ENCODE measurements around the gene GATA5.

The GATA5 gene

GRCh38 chr20:62419759-62420158, 56.0 kb downstream of the GATA5 start:
- H3K4me1 ChIP-seq (ENCODE audit: insufficient read depth, insufficient read length) = peaks cover 28% of the 10 kb centered on the region
- DNase-seq (ENCODE audit: low read depth, low spot score) = no peak
- H3K9me3 ChIP-seq (ENCODE audit: insufficient read depth, low read length) = no peaks in the 10 kb centered on the region
- H3K9ac ChIP-seq (ENCODE audit: insufficient read length, low read depth) = no peak overlapping the region
- no peaks in the 10 kb centered on the region for H3K36me3 ChIP-seq (ENCODE audit: insufficient read depth, insufficient read length, low read length)
- no peaks in the 10 kb centered on the region for H3K27me3 ChIP-seq (ENCODE audit: insufficient read depth, insufficient read length)
- TF ChIP-seq YY1 (IDR thresholded peaks at IDR 0.05; ENCODE audit: insufficient read depth, insufficient read length) (no peak), ZNF274 (IDR thresholded peaks at IDR 0.05; ENCODE audit: low read depth, low read length) (no peak), SUZ12 (IDR thresholded peaks at IDR 0.05; ENCODE audit: extremely low read depth, insufficient read depth, insufficient read length) (no peak)
- H3K4me3 ChIP-seq (ENCODE audit: insufficient read length, low read depth) = no peak overlapping the region

- TF ChIP-seq SUZ12 (IDR thresholded peaks at IDR 0.05; ENCODE audit: extremely low read depth, insufficient read depth, insufficient read length) (no peak), ZNF274 (IDR thresholded peaks at IDR 0.05; ENCODE audit: low read depth, low read length) (no peak), YY1 (IDR thresholded peaks at IDR 0.05; ENCODE audit: insufficient read depth, insufficient read length) (no peak)
- Histone ChIP-seq H3K9ac (ENCODE audit: insufficient read length, low read depth) (no peak overlapping the region), H3K27me3 (ENCODE audit: insufficient read depth, insufficient read length) (no peaks in the 10 kb centered on the region), H3K36me3 (ENCODE audit: insufficient read depth, insufficient read length, low read length) (no peaks in the 10 kb centered on the region), H3K4me3 (ENCODE audit: insufficient read length, low read depth) (no peak overlapping the region), H3K9me3 (ENCODE audit: insufficient read depth, low read length) (no peaks in the 10 kb centered on the region), H3K4me1 (ENCODE audit: insufficient read depth, insufficient read length) (peaks cover 20% of the 10 kb centered on the region)
- no peak for DNase-seq (ENCODE audit: low read depth, low spot score)
Observed at GRCh38 chr20:62418709-62419487, 56.9 kb downstream of the GATA5 start.

- no peaks in the 10 kb centered on the region for H3K27me3 ChIP-seq (ENCODE audit: insufficient read depth, insufficient read length)
- H3K4me3 ChIP-seq (ENCODE audit: insufficient read length, low read depth) = no peak overlapping the region
- TF ChIP-seq ZNF274 (IDR thresholded peaks at IDR 0.05; ENCODE audit: low read depth, low read length) = no peak
- TF ChIP-seq SUZ12 (IDR thresholded peaks at IDR 0.05; ENCODE audit: extremely low read depth, insufficient read depth, insufficient read length) = no peak
- TF ChIP-seq YY1 (IDR thresholded peaks at IDR 0.05; ENCODE audit: insufficient read depth, insufficient read length) = no peak
- no peaks in the 10 kb centered on the region for H3K36me3 ChIP-seq (ENCODE audit: insufficient read depth, insufficient read length, low read length)
- H3K9ac ChIP-seq (ENCODE audit: insufficient read length, low read depth) = no peak overlapping the region
- H3K4me1 ChIP-seq (ENCODE audit: insufficient read depth, insufficient read length) = peaks cover 19% of the 10 kb centered on the region
- DNase-seq (ENCODE audit: low read depth, low spot score) = no peak
- H3K9me3 ChIP-seq (ENCODE audit: insufficient read depth, low read length) = no peaks in the 10 kb centered on the region
Observed at GRCh38 chr20:62417981-62418708, 57.6 kb downstream of the GATA5 start.

- H3K4me3 ChIP-seq (ENCODE audit: insufficient read length, low read depth) = no peak overlapping the region
- no peak overlapping the region for H3K9ac ChIP-seq (ENCODE audit: insufficient read length, low read depth)
- peaks cover 20% of the 10 kb centered on the region for H3K4me1 ChIP-seq (ENCODE audit: insufficient read depth, insufficient read length)
- no peaks in the 10 kb centered on the region for H3K36me3 ChIP-seq (ENCODE audit: insufficient read depth, insufficient read length, low read length)
- H3K9me3 ChIP-seq (ENCODE audit: insufficient read depth, low read length) = no peaks in the 10 kb centered on the region
- DNase-seq (ENCODE audit: low read depth, low spot score) = no peak
- H3K27me3 ChIP-seq (ENCODE audit: insufficient read depth, insufficient read length) = no peaks in the 10 kb centered on the region
- TF ChIP-seq YY1 (IDR thresholded peaks at IDR 0.05; ENCODE audit: insufficient read depth, insufficient read length) = no peak
- TF ChIP-seq ZNF274 (IDR thresholded peaks at IDR 0.05; ENCODE audit: low read depth, low read length) = no peak
- no peak for TF ChIP-seq SUZ12 (IDR thresholded peaks at IDR 0.05; ENCODE audit: extremely low read depth, insufficient read depth, insufficient read length)
Observed at GRCh38 chr20:62416651-62417637, 58.9 kb downstream of the GATA5 start.

- Histone ChIP-seq H3K9ac (ENCODE audit: insufficient read length, low read depth) (no peak overlapping the region), H3K4me1 (ENCODE audit: insufficient read depth, insufficient read length) (peaks cover 17% of the 10 kb centered on the region), H3K4me3 (ENCODE audit: insufficient read length, low read depth) (no peak overlapping the region), H3K36me3 (ENCODE audit: insufficient read depth, insufficient read length, low read length) (no peaks in the 10 kb centered on the region), H3K9me3 (ENCODE audit: insufficient read depth, low read length) (no peaks in the 10 kb centered on the region), H3K27me3 (ENCODE audit: insufficient read depth, insufficient read length) (no peaks in the 10 kb centered on the region)
- TF ChIP-seq YY1 (IDR thresholded peaks at IDR 0.05; ENCODE audit: insufficient read depth, insufficient read length) = no peak
- no peak for TF ChIP-seq SUZ12 (IDR thresholded peaks at IDR 0.05; ENCODE audit: extremely low read depth, insufficient read depth, insufficient read length)
- no peak for TF ChIP-seq ZNF274 (IDR thresholded peaks at IDR 0.05; ENCODE audit: low read depth, low read length)
- no peak for DNase-seq (ENCODE audit: low read depth, low spot score)
Observed at GRCh38 chr20:62415354-62416111, 60.3 kb downstream of the GATA5 start.

GRCh38 chr20:62413896-62414481, 61.8 kb downstream of the GATA5 start:
- no peaks in the 10 kb centered on the region for H3K9me3 ChIP-seq (ENCODE audit: insufficient read depth, low read length)
- H3K27me3 ChIP-seq (ENCODE audit: insufficient read depth, insufficient read length) = peaks cover 10% of the 10 kb centered on the region
- peaks cover 22% of the 10 kb centered on the region for H3K4me1 ChIP-seq (ENCODE audit: insufficient read depth, insufficient read length)
- TF ChIP-seq SUZ12 (IDR thresholded peaks at IDR 0.05; ENCODE audit: extremely low read depth, insufficient read depth, insufficient read length) (no peak), YY1 (IDR thresholded peaks at IDR 0.05; ENCODE audit: insufficient read depth, insufficient read length) (no peak), ZNF274 (IDR thresholded peaks at IDR 0.05; ENCODE audit: low read depth, low read length) (no peak)
- H3K9ac ChIP-seq (ENCODE audit: insufficient read length, low read depth) = no peak overlapping the region
- H3K4me3 ChIP-seq (ENCODE audit: insufficient read length, low read depth) = no peak overlapping the region
- no peak for DNase-seq (ENCODE audit: low read depth, low spot score)
- no peaks in the 10 kb centered on the region for H3K36me3 ChIP-seq (ENCODE audit: insufficient read depth, insufficient read length, low read length)

Data from NT2/D1 (cell line).